GM21717 (cell line): ENCODE data around the gene CLECL1.
"Not testable (repeated sequence)": the region's sequence is repeated elsewhere in the genome, so short reads cannot be mapped to it uniquely, and the experiment has no call there.

Experiments
- ATAC-seq: cut with Tn5 transposase; IDR thresholded peaks from one replicate; pipeline ENCODE4 v1.9.1; 2021; ENCODE audit warnings: mild to moderate bottlenecking, moderate library complexity; ENCODE audit not compliant: unreplicated experiment

Gene CLECL1

DNA sequence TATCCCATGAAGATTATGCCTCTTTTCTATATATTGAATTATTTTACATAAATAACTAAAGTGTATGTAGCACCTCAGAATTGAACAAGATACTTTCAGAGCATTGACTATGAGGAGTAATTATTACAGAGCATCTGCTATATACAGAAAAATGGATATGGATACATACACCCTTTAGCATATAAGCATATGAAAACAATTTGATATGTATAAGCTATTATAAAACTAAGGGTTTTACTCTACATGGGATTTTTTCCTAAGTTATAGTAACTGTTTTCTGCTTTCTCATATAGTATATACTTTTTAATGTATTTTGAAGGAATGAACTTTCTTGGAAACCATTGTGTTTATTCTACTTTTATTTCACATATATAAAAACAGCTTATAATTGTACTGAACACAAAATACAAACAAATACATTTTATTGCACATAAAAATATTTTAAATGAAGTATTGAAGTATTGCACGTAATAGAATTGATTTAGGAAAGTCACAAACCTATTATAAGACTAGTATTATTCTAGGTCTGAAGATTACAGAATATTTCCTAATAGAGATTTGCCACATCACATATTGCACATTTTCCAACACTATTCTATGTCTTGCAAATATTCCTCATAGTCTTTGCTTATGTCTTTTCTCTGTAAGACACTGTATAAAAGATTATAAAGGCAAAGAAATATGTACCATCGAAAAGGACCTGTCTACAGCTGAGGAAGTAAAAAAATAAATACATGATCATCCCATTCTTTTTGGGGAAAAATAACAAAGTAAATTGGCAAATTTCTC, 19.4 kb upstream of the CLECL1 start:
- ATAC-seq: no peak

DNA sequence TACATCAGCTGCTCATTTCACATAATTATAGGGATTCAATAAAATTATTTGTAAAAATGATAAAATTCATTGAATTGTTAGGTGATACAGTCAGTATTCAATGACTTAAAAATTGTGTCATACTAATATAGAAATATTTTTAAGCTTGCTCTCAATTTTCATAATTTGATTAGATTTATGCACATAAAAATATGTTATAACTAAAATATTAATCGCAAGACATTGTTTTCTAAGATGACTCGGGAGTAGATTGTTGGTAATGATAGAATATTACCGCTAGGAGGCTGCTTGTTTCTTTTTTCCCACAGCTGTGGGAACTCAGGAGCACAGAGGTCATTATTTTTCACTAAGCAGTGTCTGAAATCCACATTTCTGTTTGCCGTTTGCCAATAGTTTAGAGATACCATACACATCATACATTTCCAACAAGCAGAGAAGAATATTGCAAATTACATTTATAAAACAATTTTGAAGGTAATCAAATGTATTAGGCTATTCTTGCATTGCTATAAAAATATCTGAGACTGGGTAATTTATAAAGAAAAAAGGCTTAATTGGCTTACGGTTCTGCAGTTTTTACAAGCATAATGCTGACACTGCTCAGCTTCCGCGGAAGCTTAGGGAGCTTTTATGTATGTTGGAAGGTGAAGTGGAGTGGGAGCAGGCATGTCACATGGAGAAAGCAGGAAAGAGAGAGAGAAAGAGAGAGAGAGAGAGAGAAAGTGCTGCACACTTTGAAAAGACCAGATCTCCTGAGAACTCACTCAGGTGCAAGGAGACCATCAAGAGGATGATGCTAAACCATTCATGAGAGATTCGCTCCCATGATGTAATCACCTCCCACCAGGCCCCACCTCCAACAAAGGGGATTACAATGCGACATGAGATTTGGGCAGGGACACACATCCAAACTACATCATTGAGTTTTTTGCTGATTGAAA, 18.6 kb upstream of the CLECL1 start:
- no peak for ATAC-seq

DNA sequence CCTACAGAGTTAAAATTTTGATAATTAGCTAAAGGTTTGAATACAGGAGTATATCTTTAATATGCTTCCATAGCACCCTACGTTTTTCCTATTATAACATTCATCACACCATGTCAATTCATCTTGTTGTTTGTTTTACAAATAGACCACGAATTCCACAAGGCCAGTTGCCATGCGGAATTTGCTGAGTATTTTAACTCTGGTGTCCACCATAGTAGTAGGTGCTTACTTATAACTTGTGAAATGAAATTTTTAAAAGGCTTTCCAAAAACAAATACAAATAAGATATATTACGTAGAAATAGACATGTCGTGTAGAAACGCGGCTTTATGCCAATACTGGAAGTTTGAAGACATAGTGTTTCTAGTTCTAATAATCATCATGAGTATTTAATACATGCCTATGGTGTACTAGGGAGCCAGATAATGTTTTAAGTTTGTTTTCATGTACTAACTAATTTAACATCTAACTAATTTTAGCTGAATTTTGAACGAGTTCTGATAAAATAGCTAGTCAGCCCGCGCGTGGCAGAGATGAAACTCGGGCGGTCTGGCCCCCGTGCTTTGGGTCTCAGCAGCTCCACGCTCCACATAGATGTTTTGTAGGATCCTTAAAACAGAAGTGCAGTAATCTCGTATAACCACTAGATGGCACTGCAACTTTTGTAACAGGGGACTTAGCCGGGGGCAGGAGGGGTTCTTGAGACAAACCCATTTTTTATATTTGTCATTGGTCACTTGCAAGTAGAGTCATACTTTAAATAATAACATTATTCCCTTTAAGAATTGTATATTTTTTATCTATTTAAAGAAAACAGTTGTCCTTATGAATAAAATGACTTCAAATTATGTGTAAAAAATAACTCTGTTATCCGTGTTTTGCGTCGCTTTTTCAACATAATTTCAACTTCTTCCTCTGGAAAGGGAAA, 17.6 kb upstream of the CLECL1 start:
- peak; percentile 58 for ATAC-seq

DNA sequence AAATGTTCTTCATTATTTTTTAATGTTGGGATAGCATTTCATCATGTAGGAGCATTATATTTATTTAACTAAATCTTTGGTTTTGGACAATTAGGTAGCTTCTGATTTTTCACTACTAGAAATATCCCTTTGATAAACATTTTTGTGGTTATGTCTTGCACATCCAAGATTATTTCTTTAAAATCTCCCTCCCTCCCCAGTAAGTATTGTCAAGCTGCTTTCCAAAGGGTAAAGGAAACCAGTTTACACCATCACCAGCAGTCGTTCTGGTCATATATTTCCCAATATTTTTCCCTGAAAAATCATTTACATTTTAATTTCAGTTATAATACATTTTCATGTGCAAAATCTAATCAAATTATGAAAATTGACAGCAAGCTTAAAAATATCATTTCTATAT, 16.7 kb upstream of the CLECL1 start:
- no peak for ATAC-seq

- ATAC-seq: no peak
Observed at GRCh38 chr12:9745199-9745598, 12.3 kb upstream of the CLECL1 start.

DNA sequence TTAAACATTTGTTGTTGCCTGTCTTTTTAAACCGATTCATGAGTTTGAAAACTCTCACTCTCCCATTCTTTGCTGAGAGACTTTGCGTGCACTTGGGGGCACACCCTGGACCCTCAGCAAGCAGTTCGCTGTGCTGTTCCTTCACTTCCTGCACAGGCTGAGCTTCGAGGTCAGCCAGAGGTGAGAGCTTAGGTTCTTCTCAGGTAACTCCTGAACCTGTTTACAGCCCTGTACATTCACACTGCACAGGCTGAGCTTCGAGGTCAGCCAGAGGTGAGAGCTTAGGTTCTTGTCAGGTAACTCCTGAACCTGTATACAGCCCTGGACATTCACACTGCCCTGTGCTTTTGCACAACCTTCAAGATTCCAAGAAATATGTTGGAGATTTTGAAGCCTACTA, 9.8 kb upstream of the CLECL1 start:
- ATAC-seq: no peak

- ATAC-seq: peak; percentile 67
Observed at GRCh38 chr12:9741726-9742125, 8.8 kb upstream of the CLECL1 start.

- ATAC-seq: no peak
Observed at GRCh38 chr12:9740106-9740750, 7.3 kb upstream of the CLECL1 start.

GRCh38 chr12:9739404-9740105, 6.7 kb upstream of the CLECL1 start:
- not testable (repeated sequence) for ATAC-seq

DNA sequence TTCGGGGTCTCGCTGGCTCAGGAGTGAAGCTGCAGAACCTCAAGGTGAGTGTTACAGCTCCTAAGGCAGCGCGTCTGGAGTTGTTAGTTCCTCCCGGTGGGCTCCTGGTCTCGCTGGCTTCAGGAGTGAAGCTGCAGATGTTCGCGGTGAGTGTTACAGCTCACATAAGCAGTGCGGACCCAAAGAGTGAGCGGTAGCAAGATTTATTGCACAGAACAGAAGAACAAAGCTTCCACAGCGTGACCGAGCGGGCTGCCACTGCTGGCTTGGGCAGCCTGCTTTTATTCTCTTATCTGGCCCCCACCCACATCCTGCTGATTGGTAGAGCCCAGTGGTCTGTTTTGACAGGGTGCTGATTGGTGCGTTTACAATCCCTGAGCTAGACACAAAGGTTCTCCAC, 6.0 kb upstream of the CLECL1 start:
- ATAC-seq: not testable (repeated sequence)

GRCh38 chr12:9736936-9737705, 4.2 kb upstream of the CLECL1 start:
- ATAC-seq: no peak

- ATAC-seq: no peak
Observed at GRCh38 chr12:9735601-9736000, 2.7 kb upstream of the CLECL1 start.

GRCh38 chr12:9731797-9732196, 1.1 kb downstream of the CLECL1 start:
- no peak for ATAC-seq

DNA sequence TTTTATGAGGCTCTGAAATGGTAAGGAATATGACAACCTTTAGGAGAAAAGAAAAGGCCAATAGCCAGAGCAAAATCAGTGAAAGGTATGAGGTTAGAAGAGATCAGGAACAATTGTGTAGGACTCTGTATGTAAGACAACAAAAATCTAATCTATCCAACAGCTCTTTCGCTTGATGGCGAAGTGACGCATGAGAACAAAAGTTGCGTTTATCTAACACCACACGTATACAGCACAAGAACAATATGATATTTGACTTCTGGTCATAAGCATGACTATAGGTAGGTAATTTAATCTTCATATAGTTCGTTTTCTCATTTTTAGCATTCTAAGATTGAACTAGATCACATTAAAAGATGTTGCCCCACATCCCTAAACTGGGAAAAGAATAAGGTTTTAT, 1.5 kb downstream of the CLECL1 start:
- ATAC-seq: no peak

- ATAC-seq: no peak
Observed at GRCh38 chr12:9730591-9730990, 2.3 kb downstream of the CLECL1 start.

DNA sequence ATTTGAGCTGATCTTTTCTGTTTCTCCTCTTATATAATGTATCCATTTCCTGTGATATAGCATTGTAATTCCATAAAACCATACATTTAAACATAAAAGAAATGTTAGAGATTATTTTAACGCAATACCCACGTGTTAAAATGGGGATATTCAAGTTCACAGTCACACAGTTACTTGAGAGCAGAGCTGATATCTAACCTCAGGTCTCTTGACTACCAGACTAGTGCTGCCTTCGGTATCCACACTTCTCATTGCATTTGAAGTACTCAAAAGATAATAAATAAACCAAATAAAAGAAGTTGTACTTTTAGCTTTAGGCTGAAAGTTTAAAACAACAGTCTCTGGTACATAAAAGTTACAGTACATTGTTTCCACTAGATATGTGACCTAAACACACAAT, 2.9 kb downstream of the CLECL1 start:
- ATAC-seq: no peak

DNA sequence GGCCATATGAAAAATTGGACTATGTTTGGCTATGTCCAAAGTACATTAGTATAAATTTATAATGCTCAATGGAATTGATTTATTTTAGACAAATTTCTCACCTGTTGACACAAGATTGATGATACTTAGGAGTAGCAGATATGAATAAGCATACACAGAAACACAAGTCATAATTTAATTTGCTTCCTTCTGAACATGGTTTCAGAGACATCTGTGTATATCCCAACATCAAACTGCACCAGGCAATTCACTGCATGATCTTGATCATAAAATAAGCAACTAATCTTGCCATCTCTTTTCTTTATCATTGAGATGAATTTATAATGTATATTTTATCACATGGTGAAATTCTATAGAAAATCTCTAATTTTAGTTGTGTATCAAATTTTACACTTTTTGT, 3.8 kb downstream of the CLECL1 start:
- ATAC-seq: no peak

DNA sequence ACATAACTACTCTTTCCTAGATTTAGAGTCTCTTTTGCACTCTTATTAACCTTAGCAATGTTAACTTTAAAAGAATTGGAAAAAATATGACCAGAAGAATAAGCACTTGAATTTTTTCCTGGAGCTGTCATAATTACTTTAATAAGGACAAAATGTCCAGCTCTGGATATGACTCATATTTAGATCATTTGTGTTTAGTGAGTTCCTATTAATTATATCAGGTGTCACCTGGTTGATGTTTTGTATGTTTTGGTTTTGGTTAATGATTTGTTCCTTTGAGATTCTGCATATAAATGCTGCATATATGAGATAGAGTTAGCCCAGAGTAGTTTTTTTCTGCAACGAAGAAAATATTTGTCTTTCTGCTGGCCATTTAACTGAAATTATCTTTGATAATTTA, 5.1 kb downstream of the CLECL1 start:
- ATAC-seq: no peak

- no peak for ATAC-seq
Observed at GRCh38 chr12:9725213-9725870, 7.6 kb downstream of the CLECL1 start.
